NCI-H82 (cell line): ENCODE data around the gene OSR1.
"Not testable (repeated sequence)": the region's sequence is repeated elsewhere in the genome, so short reads cannot be mapped to it uniquely, and the experiment has no call there.

Experiments
- DNase-seq: peaks from one replicate; lab custom pipeline; 2025; lab: John Stamatoyannopoulos, UW

OSR1 gene

GRCh38 chr2:19331450-19331849 is 27.0 kb downstream of the OSR1 start:
- DNase-seq: no peak

- DNase-seq: no peak
These were observed 28.0 kb downstream of the OSR1 start for GRCh38 chr2:19330436-19330835.

GRCh38 chr2:19329445-19329844 is 29.0 kb downstream of the OSR1 start:
- DNase-seq: no peak

- no peak for DNase-seq
These were observed 30.9 kb downstream of the OSR1 start for GRCh38 chr2:19327496-19327895.

GRCh38 chr2:19321946-19322345 is 36.5 kb downstream of the OSR1 start:
- no peak for DNase-seq

- no peak for DNase-seq
These were observed 37.6 kb downstream of the OSR1 start for GRCh38 chr2:19320813-19321212.

- DNase-seq: no peak
These were observed 38.7 kb downstream of the OSR1 start for GRCh38 chr2:19319698-19320097.

- no peak for DNase-seq
These were observed 39.4 kb downstream of the OSR1 start for GRCh38 chr2:19319064-19319463.

GRCh38 chr2:19313553-19313952 is 44.9 kb downstream of the OSR1 start:
- no peak for DNase-seq

GRCh38 chr2:19312949-19313348 is 45.5 kb downstream of the OSR1 start:
- DNase-seq: peak; percentile 59

GRCh38 chr2:19306065-19306464 is 52.4 kb downstream of the OSR1 start:
- DNase-seq: not testable (repeated sequence)

GRCh38 chr2:19305400-19306055 is 52.9 kb downstream of the OSR1 start:
- DNase-seq: not testable (repeated sequence)

- no peak for DNase-seq
These were observed 56.7 kb downstream of the OSR1 start for GRCh38 chr2:19301706-19302105.
